NCI-H524 treated with DMSO at 0.1 percent for 48 hours (cell line): ENCODE data around the gene ZNF593.

Source experiments
- DNase-seq: peaks from one replicate; lab custom pipeline; 2025; lab: John Stamatoyannopoulos, UW

ZNF593 gene

GRCh38 chr1:26148887-26149286 is 20.8 kb upstream of the ZNF593 start:
- DNase-seq, result no peak

- DNase-seq, result no peak
These were observed 15.7 kb upstream of the ZNF593 start for GRCh38 chr1:26153966-26154532.

DNA sequence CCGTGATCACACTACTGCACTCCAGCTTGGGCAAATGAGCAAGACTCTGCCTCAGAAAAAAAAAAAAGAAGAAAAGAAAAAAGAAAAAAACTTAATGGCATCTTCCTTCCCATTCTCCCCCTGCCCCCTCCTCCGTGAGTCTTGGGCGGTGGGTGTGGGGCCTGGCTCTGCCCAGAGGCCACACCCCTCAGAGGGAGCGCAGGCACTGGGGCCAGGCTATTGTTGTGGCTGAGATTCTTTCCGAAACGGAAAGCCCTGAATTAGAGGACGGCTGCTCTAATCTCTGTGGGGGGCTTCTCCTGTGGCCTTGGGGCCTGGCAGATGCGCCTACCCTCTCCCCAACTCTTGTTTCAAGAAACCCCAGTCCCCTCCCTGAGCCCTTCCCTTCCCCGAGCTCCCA is 15.0 kb upstream of the ZNF593 start:
- DNase-seq, result no peak

DNA sequence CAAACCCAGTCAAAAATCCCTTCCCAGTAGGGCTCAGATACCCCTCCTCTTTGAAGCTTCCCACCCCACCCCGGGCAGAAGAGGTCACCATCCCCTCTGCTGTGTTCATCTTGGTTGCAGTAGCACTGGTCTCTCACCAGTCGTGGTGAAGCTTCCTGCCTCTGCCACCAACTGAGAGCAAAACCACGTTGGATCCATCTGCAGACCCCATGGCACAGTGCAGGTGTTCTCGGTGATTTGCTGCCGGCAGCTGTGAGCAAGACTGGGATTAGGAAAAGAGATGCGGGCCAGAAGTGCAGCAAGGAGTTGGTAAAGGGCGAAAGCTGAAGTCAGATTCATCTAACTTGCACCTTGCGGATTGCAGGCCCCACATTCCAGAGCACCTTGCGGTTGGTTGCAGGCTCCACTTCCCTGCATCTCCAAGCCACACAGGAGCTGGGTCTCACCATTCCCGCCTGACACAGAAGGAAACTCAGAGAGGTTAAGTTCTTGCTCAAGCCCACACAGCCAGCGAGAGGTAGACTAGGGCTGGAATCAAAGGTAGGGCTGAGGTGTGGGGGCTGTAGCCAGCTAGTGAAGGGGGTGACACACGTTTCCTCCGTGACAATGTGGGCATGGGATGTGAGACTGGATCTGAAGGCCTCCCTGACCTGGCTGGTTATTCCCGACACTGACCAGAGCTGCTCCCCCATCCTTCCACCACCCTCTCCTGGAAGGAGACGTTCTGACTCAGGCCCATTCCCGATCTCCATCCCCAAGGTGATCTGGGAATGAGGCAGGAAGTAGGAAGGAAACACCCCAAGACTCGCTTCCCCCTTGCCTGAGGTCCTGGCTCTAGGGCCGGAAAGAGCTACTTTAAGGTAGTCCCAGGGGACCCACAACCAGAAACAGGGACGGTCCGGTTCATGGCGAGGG is 14.1 kb upstream of the ZNF593 start:
- no peak for DNase-seq

DNA sequence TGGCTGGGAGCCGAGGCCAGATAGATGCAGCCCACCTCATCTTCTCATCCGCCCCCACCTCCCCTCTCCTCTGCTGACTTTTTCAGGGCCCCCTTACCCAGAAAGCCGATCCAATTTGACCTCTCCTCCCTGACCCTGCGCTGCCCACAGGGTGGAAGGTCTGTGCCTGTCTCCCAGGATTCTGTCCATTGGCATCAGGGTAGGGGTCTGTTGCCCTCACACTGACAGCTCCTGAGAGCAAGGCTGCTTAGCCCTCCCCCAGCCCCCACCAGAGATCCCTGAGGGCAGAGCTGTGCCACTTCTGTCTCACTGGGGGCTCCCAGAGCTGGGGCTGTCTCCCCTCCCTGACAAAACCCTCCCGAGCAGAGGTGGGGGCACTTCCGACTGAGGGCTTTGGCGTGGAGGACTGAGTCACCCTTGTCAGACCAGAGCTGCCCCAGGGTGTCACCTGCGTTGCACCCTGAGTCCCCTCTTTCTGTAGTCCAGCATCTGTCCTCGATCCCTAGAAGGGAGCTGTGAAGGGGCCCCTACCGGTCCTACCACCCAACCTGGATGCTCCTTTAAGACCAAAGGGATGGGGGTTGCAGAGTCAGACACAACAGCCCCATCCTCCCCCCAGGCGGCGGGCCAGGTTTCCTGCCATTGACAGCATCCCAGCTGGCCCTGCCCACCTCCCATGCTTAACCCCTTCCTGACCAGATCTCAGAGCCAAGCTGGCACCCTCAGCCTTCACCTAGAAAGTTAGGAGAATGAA is 13.2 kb upstream of the ZNF593 start:
- no peak for DNase-seq

DNA sequence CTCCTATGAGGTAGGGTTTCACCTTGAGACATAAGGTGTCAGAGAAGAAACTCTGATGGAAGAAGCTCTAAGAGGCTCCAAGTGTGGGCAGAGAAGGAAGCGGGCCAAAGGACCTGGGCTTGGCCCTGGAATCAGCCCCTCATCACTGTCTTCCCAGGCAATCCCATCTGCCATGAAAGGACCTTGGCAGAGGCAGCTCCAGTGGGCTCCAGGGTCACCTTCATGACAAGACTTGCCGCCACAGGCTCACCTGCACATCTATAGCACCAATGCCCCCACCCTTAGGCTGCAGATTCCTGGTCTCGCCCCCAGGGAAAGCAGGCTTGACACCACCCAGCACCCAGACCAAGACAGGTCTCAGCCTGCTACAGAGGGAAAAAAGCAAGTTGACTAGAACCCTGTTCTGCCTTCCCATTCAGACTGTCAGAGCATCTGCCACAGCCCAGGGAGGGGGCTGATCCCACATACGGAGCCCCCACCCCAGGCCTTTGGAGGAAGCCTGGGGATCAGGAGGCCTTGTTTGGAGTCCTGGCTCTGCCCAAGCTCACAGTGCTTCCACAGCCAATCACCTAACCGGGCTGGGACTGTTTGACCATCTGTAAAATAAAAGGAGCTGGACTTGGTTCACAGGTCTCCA is 11.3 kb upstream of the ZNF593 start:
- DNase-seq, result no peak

DNA sequence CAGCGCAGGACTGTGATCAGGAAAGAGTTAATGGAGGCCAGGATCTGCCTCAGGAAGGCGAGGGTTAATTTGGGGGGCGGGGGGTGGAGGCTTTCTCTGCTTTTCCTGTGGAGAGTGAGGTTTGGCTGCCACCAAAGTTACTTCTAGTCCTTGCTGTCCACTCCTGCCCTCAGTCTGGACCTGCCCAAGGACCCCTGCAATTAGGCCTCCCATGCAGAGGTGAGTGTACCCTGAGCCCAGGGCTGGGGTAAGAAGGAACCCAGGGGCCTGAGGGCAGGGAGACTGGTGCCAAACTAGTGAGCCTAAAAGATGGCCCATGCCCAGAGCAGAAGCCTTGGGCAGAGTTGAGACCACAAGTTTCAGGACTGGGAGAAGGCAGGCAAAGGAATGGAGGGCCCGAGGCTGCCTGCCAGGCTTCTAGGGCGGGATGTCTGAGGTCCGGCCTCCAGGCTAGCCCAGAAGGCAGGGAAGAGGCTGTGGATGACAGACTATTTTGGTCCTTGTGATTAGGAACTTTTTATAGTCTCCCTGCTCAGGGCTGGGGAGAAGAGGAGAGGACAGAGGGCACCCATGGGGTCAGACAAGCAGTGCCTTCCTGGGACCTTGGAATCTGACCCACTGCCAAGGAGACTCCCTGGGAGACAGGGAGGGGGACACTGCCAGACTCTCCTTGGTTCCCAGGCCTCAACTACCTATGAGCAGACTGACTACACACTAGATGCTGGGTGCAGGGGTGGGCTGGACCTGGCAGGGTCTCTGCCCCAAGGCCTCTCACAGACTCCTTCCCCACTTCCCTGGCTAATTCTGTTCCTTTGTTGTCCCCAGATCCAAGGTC is 10.6 kb upstream of the ZNF593 start, which contains the start of gene FAM110D:
TSS of gene FAM110D (plus strand) at position 172 of the 835 bp plus-strand sequence. CDS start 2,213 bp downstream, outside the sequence.
- DNase-seq, result no peak

DNA sequence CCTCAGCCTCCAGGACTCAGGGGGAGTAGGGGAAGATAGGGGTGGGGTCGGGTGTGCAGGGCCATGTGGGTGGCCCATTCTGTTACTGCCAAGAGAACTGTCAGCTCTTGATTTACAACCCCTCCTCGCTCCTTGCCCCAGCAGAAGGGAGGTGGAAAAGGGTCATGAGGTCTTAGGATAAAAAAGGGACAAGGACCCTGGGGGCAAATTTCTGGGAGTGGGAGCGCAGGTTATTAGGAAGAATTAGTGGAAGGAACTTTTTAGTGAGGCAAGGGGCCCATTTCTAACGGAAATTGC is 10.0 kb upstream of the ZNF593 start:
- DNase-seq, result no peak

DNA sequence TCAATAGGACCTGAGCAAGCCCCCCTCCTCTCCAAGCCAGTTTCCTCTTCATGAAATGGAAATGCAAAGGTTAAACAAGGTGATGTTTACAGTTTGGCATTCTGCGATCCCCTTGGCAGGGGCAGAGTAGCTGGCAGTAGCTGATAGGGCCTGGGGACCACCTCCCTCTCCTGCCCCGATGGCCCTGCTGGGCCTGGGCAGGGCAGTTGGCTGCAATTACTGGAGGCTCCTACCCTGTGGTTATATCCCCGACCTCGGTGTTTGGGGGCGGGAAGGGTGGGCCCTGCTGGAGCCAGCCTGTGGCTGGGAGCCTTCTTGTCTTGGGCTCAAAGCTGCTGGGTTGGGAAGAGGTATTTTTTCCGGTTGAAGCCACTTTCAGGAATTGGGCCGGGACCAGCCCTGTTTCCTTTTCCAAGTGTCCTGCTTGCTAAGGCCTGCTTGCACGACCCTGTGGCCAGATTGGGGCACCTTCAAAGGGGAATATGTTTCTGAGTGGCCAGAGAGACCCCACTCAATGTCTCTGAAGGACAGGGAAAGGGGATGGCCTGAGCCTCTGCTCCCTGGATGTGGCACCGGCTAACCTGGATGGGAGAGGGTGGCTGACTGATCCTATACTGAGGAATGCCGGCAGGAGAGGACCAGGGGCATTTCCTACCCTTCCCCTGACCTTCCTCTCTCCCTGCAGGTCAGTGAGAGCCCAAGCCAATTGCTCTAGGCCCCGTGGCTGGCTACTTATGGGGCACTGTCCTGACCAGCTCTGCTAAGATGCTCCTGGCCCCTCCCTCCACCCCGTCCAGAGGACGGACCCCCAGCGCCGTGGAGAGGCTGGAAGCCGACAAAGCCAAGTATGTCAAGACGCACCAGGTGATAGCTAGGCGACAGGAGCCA is 8.9 kb upstream of the ZNF593 start:
- DNase-seq, result no peak

GRCh38 chr1:26161415-26162219 is 8.1 kb upstream of the ZNF593 start:
- no peak for DNase-seq

- DNase-seq, result no peak
These were observed 7.4 kb upstream of the ZNF593 start for GRCh38 chr1:26162220-26162709.

GRCh38 chr1:26163684-26164035 is 6.0 kb upstream of the ZNF593 start:
- no peak for DNase-seq

- DNase-seq, result no peak
These were observed 5.5 kb upstream of the ZNF593 start for GRCh38 chr1:26164036-26164860.

GRCh38 chr1:26164861-26165842 is 4.6 kb upstream of the ZNF593 start:
- DNase-seq, result peak; percentile 17

- DNase-seq, result no peak
These were observed 2.9 kb upstream of the ZNF593 start for GRCh38 chr1:26166719-26167281.

- peak; percentile 33 for DNase-seq
These were observed 1.1 kb upstream of the ZNF593 start, which contains the start of gene C1orf232 for GRCh38 chr1:26168410-26169197. Gene C1orf232 (minus strand): TSS chr1:26168963. CDS start chr1:26168499, 464 bp downstream.
